Kidney tubule cell (primary cell): ENCODE results near the gene SKAP2.
"Not testable (repeated sequence)": the region's sequence is repeated elsewhere in the genome, so short reads cannot be mapped to it uniquely, and the experiment has no call there.

Source experiments
- DNase-seq: peaks from one replicate; pipeline ENCODE4 v3.0.0-alpha.2; 2018; ENCODE audit warnings: low spot score

The SKAP2 gene

DNA sequence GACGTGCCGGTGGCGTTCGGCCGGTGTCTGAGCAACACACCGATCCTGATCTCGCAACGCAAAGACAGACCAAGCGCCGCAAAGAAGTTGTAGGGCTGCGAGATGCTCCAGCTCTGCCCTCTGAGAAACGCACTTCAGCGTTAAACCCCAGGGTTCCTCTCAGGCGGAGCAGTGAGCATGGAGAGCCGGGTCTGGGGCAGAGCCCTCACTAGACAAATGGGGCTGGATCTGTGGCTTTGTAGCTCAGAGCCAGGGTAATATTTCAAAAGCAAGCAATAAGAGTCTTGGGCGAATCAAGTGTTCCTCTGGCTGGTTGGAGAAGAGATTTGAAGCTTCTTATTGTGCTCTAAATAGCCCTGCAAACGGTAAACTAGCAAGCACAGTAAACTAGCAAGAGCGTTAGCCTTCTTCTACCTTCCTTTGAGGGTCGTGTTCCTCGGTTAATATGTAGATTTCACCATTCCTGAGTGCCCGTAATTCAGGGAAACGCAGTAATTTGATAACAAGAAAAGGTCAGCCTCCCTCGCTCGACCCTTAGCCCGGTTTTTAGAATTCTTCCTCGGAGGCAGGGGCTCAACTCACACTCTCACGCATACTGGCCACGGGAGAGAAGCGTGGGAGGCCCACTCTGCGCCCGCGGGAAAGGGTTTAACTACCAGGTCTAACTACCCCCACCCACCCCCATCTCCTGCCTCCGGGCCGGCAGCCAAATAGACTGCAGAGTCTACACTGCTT lies 6.7 kb downstream of the SKAP2 start:
- peak; percentile 48 for DNase-seq

DNA sequence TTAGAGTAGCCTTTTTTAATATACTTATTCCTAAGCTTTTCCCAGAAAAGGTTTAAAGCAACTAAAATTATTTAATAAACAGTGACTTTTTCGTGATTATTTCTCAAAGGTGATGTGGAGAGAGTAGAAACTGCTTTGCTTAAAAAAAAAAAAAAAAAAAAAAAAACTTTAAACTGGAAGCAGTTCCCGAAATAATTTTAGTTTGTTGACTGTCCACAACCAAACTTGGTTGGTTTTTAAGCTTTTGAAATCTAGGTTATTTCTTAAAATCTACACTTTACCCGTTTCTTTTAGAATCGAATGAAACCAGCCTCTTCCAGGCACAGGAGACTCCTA lies 7.3 kb downstream of the SKAP2 start:
- no peak for DNase-seq

DNA sequence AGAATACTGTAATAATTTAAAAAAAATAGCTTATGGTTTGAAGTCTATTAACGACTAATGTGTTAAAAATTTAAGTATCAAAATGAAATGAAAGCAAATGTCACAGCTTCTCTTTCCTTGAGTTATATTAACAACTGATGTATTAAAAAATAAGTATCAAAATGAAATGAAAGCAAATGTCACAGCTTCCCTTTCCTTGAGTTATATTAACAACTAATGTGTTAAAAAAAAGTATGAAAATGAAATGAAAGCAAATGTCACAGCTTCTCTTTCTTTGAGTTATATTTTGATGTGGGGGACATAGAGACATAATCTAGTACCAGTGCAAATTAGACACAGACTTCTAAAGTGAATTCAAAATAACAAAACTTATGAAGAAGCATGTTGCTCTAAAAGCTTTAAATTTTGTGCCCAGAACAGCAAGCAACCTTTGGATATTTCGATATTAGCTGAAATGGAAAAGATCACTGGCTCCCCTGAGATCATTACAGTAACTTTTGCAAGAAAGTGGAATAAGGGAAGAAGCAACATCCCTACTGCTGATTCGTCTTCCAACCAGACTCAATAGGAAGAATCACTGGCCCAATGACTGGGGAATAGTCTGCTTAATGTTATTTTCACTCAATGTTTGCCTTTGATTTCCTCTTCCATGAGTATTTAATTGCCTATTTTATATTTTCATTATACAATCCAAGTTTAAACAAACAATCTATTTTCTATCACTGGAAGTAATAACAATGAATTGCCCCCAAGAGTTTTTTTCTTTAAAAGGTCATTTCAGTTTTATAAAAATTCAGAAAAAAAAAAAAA lies 8.0 kb downstream of the SKAP2 start:
- peak; percentile 38 for DNase-seq

DNA sequence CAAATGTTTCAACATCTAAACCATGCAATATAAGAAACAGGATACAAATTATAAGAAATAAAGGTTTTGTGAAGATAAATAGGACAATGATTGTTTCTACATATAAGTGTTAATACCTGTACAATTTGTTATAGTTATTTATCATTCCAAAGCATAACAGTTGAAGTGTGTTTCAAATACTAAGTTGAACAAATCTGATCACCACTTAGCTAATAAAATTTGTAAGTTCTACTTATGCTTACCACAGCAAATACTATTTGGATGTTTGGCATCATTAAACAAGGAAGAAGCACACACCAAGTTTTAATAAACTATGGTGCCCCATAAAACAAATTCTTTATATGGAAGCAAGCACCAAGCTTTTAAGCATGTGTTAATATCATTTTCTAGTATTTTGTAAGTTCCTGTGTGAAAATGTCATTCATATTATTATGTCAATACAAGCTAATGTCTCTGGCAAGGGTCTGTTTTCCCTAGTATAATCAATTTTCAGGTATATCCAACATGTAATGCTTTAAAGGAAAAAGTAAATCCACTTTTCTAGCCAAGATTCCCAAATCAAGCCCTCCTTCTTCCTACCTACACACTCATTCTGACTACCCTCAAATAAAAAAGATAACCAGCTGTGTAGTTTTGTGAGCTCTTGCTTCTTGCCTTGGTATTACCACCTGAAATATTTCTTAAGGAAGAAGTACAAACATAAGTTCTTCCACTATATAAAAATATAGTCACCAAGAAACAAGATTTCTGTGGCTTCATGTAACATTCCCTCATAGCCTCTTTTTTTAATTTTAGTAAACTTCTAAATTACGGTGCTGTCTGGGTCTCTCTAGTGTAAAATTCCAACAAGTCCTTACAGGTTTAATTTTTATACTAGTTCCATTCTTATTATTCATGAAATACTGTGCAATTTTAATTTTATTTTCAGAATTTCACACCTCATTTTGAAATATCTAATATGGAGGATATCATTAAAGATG lies 9.2 kb downstream of the SKAP2 start:
- peak; percentile 19 for DNase-seq

DNA sequence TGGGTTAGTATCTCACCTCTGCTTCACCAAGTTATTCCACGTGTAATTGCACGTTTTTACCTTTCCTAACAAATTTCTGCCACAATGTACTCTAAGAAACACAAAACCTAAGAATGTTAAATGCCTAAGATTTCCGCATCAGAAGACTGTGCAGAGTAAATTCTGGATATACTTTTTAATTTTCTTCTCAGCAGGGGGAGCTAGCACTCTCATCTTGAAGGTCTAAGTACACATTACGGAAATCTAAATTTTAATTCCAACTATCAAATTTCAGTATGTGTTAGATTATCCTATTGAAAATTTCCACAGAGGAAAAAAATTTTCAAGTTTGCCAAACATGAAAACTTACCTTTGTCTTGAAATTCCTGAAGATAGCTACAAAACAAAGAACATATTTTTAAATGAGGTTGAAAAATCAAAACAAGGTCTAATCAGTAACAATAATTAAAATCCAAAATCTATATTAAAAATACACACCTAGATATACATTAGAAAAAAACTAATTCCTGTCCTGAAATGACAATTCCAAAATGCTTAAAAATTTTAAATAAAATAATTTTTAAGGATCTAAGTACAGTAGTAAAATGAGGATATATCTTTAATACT lies 10.5 kb downstream of the SKAP2 start:
- DNase-seq: peak; percentile 70

DNA sequence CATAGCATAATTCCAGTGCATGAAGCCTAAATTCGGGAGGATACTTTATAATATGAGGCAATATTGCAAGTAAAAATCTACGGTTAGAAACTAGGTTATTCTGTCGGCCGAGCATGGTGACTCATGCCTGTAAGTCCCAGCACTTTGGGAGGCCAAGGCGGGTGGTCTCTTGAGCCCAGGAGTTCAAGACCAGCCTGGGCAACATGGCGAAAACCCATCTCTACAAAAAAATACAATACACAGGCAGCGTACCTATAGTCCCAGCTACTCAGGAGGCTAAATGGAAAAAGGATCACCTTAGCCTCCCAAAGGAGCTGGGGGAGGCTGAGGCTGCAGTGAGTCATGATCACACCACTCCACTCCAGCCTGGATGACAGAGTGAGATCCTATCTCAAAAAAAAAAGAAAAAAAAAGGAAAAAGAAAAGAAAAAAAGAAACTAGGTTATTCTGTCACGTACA lies 14.2 kb downstream of the SKAP2 start:
- DNase-seq: peak; percentile 51

DNA sequence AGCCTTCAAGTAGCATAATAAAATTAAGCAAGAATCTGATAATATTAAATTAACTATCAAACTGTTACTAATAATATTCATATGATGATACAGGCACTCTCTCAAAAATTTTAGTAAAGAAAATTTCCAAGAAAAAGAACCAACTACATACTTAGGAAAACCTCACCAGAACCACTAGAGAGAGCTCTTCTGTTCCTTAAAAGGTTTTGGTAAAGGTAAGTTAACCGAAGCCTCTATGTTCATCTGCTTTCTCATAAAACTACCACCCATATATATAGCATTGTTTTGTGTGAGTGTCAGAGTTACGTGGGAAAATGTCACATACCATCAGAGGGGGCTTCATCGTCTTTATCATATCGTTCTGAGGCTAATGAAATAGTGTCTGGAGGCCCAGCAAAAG lies 20.7 kb downstream of the SKAP2 start:
- peak; percentile 30 for DNase-seq

DNA sequence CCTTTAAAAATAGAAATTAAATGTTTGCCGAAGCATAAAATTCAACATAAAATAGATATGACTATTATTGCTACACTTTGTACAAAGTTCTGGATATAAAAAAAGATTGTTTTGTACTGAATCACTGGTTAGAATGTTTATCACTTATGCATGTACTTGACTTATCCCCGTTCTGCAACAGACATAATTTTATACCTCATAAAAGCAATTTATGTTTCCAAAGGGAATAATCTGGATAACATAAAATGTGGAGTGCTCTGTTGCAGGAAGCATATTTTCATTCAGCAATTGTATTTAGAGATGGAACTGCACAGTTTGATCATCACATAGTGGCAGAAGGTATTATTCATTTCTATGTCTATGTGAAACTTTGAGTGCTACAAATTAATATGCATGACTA lies 21.5 kb downstream of the SKAP2 start:
- no peak for DNase-seq

DNA sequence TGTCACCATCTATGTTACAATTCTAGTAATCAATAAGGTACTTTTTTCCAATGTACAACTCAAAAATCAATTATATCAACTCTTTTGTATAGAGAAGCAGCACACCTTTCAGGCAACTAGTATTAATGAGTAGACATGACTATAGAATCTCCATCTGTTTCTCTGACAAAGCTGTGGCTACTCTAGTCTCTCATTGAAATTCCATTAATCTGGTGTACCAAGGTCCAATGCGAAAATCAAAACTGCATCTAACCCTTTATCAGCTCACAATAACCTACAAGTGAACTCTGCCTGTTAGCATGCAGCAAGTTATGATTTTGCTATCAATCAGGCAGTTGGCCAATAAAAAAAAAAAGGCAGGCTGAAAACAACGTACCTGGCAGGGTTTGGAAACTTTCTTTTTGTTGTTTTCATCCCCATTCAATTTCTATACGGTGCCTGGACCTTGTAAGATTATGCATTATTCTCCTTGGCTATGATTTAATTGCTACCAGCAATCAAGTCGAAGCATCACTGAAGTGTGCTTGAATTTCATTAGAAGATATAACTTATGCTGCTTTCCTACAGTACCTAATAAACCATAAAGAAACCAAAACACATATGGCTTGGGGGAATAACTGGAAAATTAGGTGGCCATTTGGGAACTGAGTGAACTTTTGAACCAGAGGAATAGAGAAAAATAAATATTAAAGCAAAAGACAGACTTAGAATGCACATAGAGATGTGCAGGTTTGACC lies 23.2 kb downstream of the SKAP2 start:
- DNase-seq: no peak

DNA sequence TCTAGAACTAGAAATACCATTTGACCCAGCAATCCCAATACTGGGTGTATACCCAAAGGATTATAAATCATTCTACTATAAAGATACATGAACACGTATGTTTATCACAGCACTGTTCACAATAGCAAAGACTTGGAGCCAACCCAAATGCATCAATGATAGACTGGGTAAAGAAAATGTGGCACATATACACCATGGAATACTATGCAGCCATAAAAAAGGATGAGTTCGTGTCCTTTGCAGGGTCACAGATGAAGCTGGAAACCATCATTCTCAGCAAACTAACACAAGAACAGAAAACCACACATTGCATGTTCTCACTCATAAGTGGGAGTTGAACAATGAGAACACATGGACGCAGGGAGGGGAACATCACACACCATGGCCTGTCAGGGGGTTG lies 27.6 kb downstream of the SKAP2 start:
- DNase-seq: not testable (repeated sequence)

DNA sequence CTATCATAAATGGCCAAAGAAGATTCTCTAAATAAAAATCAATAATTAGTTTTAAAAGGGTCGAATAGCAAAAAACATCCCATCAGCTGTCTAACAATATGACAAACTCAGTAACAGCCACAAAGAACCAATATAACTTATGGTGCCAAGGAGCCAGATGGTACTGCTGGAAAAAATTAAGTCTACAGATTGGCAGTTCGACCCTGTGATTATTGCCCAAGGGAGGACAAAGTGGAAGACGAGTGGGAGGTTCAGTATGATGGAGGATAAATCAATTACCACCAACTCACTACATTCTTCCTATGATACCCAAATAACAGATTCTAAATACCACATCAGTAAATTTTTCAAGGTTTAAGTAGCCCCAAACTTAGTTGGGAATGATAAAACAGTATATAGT lies 49.0 kb downstream of the SKAP2 start:
- DNase-seq: no peak

DNA sequence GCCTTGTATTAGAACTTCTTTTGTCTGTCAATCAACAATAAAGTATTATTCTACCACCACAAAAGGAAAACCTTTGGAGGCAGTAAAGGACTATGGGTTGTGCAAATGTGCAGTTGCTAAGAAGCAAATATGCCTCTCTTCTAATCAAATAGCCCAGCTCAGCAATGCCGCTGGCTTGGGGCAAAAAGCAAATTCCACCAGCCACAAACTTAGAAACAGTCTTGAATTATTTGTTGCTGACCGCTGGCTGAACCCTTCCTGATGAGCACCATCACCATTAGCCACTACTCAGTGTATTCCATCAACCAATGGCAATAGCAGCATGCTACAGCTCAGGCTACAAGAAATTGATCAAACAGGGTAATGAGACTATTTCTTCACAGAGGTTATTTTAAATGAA lies 51.0 kb downstream of the SKAP2 start:
- peak; percentile 14 for DNase-seq

DNA sequence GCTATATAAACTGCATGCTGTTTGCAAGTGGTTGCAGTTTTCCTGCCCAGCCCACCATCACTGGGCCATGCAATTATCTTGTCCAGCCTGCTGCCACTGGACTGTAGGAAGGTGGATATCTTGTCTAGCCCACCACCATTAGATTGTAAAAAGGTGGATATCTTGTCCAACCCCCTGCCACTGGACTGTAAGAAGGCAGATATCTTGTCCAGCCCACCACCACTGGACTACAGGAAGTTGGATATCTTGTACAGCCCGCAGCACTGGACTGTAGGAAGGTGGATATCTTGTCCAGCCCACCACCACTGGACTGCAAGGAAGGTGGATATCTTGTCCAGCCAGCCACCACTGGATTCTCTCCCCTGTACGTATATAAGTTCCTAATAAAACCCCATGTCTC lies 69.8 kb downstream of the SKAP2 start:
- DNase-seq: no peak

DNA sequence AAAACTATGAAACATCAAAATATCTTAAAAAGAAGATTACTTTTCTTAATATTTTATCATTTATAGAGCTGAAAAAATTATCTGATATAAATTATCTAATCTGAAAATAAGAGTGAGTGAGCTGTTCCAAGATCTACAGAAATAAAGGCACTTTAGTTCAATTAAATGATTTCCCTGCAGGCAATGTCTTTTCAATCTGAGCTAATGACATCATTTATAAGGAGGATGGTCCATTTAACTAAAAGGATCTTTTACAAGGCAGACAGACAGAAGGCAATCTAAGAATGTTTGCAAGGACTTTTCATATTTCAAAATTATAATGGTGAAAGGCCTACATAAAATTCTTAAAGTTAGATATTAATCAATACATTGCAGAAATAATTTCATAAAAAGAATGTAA lies 71.8 kb downstream of the SKAP2 start:
- no peak for DNase-seq

DNA sequence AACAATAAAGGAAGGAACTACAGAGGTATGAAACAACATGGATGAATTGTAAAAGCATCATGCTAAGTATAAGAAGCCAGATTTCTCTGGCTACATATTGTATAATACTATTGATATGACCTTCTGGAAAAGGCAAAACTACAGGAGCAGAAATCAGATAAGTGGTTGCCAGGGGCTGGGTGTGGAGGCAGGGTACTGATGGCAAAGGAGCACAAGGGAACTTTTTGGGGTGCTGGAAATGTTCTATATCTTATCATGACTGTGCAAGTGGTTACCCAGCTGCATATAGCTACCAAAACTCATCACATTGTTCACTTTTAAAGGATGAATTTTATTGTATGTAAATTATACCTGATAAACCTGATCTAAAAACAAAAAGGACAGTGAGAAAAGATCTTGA lies 72.4 kb downstream of the SKAP2 start:
- no peak for DNase-seq

DNA sequence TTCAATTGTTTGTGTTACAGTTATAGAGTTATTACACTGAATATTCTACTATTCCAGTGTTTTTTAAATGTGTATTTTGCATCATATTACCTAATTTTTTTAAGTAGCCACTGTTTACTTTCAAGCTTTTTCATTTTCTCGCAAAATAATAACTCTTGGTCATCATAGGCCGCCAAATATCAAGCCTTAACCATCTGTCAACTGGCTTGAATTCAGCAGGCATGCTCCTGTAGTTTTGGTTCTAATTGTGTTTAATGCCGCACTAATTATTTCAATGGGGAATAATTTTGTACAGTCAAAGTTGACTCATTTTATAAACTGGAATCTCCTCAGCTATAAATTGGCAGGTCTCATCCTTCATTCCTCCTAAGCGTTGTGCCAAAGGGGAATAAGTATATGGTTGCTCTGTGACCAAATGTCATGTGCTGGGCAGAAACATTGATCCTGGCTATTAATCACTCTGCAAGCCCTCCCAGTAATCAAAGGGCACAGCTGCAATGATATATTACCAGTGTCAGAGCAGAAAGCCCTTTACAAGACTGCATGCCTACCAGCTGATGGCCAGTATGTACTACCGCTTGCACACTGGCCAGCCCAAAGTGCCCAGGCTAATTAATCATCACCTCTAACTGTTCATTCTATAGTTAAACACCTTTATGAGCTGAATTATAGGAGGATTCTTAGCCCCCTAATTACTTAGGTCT lies 74.8 kb downstream of the SKAP2 start:
- DNase-seq: no peak

DNA sequence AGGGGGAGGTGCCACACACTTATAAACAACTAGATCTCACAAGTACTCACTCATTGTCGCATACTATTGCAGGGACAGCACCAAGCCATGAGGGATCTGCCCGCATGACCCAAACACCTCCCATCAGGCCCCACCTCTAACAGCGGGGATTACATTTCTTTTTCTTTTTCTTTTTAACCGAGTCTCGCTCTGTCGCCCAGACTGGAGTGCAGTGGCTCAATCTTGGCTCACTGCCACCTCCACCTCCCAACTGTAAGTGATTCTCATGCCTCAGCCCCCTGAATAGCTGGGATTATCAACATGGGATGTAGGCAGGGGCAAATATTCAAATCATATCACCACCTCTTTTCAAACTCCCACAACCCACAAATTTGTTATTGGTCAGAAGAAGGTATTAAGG lies 76.7 kb downstream of the SKAP2 start:
- DNase-seq: peak; percentile 32

DNA sequence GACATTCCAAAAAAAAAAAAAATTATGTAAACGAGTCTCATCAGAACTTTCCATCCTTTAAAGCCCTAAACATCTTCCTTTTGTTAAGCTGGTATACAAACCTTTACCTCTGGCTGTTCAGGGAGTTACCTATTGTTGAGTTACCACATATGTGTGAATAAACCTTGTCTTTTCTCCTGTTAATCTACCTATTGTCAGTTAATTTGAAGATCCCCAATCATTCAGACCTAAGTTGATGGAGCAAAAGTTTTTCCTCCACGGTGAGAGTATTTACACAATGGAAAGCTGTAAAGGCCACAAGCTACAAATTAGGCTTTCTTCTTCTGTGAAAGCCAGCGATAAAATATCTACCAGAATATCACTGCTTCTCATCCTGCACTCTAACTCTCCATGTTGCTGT lies 80.3 kb downstream of the SKAP2 start:
- DNase-seq: no peak

DNA sequence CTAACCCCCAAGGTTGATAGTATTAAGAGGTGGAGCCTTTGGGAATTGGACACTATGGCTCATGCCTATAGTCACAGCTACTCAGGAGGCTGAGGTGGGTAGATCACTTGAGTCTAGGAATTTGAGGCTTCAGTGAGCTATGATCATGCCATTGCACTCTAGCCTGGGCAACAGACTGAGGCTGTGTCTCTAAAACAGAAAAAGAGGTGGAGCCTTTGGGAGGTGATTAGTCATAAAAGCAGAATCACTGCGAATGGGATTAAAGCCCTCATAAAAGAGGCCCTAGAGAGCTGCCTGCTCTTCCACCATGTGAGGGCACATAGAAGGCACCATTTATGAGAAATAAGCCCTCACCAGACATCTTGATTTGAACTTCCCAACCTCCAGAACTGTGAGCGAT lies 81.9 kb downstream of the SKAP2 start:
- peak; percentile 73 for DNase-seq

DNA sequence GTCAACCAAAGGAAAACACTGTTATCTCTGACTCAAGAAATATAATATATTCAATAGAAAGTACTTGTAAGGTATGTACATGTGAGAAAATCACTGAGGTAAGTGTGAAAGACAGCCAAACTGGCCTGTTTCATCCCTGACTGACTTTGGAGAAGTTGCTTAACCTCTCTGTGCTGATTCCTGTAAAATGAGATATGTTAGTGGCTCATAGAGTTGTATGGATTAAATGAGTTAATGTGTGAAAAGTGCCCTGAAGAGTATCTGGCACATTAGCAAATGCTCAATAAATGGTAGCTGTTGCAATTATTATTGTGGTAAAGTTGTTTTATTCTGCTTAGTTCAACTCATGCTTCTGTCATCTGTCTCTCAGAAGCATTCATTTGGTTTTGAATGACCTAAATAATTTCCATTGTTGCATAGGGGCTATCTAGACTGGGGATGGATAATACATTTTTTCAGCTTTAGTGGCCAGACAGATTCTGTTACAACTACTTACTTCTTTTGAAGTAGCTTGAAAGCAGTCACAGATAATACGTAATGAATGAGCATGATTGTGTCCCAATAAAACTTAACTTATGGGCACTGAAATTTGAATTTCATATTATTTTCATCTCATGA lies 84.3 kb downstream of the SKAP2 start:
- DNase-seq: no peak
